Measurements from ENCODE around the gene IPO4.

The IPO4 gene

DNA sequence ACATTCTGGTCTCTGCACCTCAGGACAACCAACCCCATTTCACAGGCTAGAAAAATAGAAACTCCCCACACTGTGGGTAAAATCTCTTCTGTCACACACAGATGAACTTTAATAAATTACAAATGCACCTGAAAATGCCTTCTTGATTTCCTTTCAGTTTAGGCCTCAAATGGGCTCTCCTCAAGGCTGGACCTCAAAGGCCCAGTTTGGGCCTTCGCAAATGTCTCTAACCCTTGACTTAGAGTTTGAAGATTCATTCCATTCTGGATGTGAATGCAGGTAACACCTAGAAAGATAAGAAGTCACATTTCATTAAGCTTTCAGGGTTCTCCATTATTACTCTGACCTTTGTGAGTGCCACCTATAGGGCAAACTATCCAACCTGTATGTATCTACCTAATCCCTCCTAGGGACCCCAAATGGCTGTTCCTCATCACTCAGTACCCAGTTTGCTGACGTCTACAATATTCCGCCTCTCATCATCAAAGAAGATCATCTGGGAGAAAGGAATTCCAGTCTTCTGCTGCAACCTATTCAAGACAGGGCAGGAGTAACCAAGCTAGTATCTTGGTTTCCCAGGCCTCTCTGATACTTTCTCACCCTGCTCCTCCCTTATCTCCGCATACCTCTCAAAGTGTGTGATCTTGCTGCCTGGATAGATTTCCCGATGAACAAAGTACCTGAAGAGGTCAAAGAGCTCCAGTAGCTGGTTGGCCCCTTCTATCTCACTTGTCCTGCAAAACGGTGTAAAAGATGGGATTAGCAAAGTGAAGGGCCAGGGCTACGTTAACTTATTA lies 25.4 kb upstream of the IPO4 start:
- H3K27me3 ChIP-seq, result no peaks in the 10 kb centered on the region
- TF ChIP-seq, protein P1, sequence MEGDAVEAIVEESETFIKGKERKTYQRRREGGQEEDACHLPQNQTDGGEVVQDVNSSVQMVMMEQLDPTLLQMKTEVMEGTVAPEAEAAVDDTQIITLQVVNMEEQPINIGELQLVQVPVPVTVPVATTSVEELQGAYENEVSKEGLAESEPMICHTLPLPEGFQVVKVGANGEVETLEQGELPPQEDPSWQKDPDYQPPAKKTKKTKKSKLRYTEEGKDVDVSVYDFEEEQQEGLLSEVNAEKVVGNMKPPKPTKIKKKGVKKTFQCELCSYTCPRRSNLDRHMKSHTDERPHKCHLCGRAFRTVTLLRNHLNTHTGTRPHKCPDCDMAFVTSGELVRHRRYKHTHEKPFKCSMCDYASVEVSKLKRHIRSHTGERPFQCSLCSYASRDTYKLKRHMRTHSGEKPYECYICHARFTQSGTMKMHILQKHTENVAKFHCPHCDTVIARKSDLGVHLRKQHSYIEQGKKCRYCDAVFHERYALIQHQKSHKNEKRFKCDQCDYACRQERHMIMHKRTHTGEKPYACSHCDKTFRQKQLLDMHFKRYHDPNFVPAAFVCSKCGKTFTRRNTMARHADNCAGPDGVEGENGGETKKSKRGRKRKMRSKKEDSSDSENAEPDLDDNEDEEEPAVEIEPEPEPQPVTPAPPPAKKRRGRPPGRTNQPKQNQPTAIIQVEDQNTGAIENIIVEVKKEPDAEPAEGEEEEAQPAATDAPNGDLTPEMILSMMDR (IDR thresholded peaks at IDR 0.05), result no peak
- H3K9me3 ChIP-seq, result no peaks in the 10 kb centered on the region
- peaks cover 27 to 35% of the 10 kb centered on the region in 2 experiments for H3K4me1 ChIP-seq (ENCODE audit: control insufficient read depth in 1 of 2, insufficient read depth in 1 of 2, low read depth in 1 of 2, low read length in 1 of 2)
- H3K4me3 ChIP-seq (ENCODE audit: low read depth in 1 of 2, low read length in 1 of 2), result peak overlapping the region; percentile 73 to 79
- H3K36me3 ChIP-seq, result peaks cover 30% of the 10 kb centered on the region
- H3K27ac ChIP-seq, result peak overlapping the region; percentile 97

DNA sequence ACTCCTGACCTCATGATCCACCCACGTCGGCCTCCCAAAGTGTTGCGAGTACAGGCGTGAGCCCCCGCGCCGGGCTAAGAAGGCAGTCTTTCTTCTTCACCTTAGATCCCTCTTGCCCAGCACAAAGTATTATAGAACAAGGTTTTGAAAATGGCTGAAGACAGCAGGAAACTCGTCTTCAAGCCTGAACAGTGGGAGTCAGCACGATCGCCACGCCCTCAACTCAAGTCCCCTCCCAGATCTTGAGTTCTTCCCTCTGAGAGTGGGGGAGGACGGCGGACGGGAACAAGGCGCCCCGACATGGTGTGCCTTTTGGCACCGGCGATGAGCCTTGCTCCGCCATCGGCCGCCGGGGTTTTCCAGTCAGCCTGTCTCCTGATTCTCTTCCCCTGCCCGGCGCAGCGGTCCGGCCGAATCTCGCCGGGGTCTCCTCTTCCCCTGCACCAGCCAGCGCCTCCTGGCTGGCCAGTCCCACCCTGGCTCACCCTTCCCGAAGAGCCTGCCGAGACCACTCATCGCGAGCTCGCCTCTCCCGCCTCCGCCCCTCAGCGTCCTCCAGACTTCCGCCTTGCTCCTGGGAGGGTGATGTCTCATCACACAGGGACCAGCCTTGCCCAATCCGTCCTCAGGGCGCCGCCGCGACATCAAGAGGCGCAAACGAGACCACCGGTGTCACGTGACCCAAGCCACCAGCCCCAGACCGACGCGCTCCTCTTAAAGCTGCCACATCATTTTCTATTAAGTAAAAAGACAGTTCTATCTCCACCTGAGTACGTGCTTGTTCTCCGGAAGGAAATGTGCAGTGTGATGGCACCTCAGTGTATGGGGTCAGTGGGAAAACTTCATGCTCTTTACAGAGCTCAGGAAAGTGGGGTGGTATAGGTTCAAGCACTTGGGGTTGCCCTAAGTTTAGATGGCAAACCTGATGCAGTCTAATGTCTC lies 24.6 kb upstream of the IPO4 start, which contains the start of gene CHMP4A:
Gene CHMP4A, minus strand, starts transcription at position 565 of the 942 bp plus-strand sequence. Its CDS starts 49 bp downstream, at position 516.
- H3K27ac ChIP-seq, result peak within 1 kb of the TSS; percentile 97
- no peaks in the 10 kb centered on the region for H3K27me3 ChIP-seq
- no peaks in the 10 kb centered on the region for H3K9me3 ChIP-seq
- H3K4me1 ChIP-seq (ENCODE audit: control insufficient read depth in 1 of 2, insufficient read depth in 1 of 2, low read depth in 1 of 2, low read length in 1 of 2), result peaks cover 27 to 35% of the 10 kb centered on the region in 2 experiments
- peaks cover 35% of the 10 kb centered on the region for H3K36me3 ChIP-seq
- peak within 1 kb of the TSS; percentile 73 to 79 for H3K4me3 ChIP-seq (ENCODE audit: low read depth in 1 of 2, low read length in 1 of 2)
- TF ChIP-seq, protein P1 (IDR thresholded peaks at IDR 0.05), result peak; percentile 34

DNA sequence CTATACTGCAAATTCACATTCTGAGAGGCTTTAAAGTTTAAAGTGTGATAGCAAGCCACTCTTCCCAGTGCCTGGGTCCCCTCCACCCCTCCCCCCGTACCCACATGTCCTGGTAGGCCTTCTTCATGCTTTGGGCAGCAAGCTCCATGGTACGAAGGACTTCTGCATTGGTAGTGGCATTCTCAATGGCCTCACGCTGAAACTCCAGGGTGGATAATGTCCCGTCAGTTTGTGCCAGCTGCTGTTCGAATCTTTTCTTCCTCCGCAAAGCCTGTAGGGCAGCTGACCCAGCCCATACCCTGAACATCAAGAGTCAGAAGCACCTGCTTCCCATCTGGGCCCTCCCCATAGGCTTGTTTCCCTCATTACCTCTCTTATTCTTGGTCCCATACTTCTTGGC lies 22.7 kb upstream of the IPO4 start:
- TF ChIP-seq, protein P1 (IDR thresholded peaks at IDR 0.05), result no peak
- Histone ChIP-seq H3K9me3 (no peaks in the 10 kb centered on the region), H3K27ac (peak overlapping the region; percentile 97), H3K4me1 (ENCODE audit: control insufficient read depth in 1 of 2, insufficient read depth in 1 of 2, low read depth in 1 of 2, low read length in 1 of 2) (peaks cover 26 to 33% of the 10 kb centered on the region in 2 experiments), H3K4me3 (ENCODE audit: low read depth in 1 of 2, low read length in 1 of 2) (no peak overlapping the region), H3K27me3 (no peaks in the 10 kb centered on the region), H3K36me3 (peaks cover 48% of the 10 kb centered on the region)

DNA sequence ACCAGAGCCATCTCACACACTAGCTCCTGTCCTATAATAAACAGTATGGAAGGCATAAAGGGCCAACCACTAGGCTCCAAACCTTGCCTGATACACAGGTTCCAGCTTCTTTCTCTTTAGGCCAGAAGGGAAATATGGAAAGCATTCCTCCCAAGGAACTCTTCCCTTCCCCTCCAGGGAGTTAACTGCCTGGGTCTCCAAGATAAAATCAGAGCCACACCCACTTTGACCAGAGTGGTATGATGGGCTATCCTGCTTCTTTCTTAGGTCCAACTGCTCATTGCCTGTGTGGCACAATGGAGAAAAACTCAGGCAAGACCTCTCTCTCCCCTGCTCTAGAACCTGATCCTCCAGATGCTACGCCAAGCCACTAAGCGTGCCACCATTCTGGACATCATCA lies 19.0 kb upstream of the IPO4 start:
- Histone ChIP-seq H3K27ac (no peak overlapping the region), H3K27me3 (no peaks in the 10 kb centered on the region), H3K4me1 (ENCODE audit: control insufficient read depth in 1 of 2, insufficient read depth in 1 of 2, low read depth in 1 of 2, low read length in 1 of 2) (peaks cover 0 to 5% of the 10 kb centered on the region in 2 experiments), H3K36me3 (peaks cover 58% of the 10 kb centered on the region), H3K9me3 (no peaks in the 10 kb centered on the region), H3K4me3 (ENCODE audit: low read depth in 1 of 2, low read length in 1 of 2) (no peak overlapping the region)
- TF ChIP-seq, protein P1 (IDR thresholded peaks at IDR 0.05), result no peak

DNA sequence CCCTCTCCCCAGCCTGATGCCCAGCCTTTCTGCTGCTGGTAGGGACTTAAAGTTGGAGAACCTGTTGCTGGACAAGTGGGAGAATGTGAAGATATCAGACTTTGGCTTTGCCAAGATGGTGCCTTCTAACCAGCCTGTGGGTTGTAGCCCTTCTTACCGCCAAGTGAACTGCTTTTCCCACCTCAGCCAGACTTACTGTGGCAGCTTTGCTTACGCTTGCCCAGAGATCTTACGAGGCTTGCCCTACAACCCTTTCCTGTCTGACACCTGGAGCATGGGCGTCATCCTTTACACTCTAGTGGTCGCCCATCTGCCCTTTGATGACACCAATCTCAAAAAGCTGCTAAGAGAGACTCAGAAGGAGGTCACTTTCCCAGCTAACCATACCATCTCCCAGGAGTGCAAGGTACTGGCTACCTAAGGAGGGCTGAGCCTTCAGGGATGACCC lies 18.5 kb upstream of the IPO4 start:
- H3K4me3 ChIP-seq (ENCODE audit: low read depth in 1 of 2, low read length in 1 of 2), result no peak overlapping the region
- H3K4me1 ChIP-seq (ENCODE audit: control insufficient read depth in 1 of 2, insufficient read depth in 1 of 2, low read depth in 1 of 2, low read length in 1 of 2), result no peaks in the 10 kb centered on the region
- H3K9me3 ChIP-seq, result no peaks in the 10 kb centered on the region
- peaks cover 58% of the 10 kb centered on the region for H3K36me3 ChIP-seq
- no peak overlapping the region for H3K27ac ChIP-seq
- no peaks in the 10 kb centered on the region for H3K27me3 ChIP-seq
- TF ChIP-seq, protein P1 (IDR thresholded peaks at IDR 0.05), result no peak
